Measurements from ENCODE around the gene CCDC17. TPM values are rescaled to one million over a fixed set of nuclear protein-coding genes. Genes with fewer than 3 reads are reported as not detected.

The CCDC17 gene
- total RNA-seq (2014; rRNA removed; shearing (Covaris generic)), result 0.20 and 0.36 TPM in 2 replicates

- DNase-seq (ENCODE audit: low read depth), result no peak
These were observed at the start of gene CCDC17 for GRCh38 chr1:45623972-45624371. Gene CCDC17 (minus strand): TSS chr1:45624054. CDS start chr1:45623909, 145 bp downstream.

DNA sequence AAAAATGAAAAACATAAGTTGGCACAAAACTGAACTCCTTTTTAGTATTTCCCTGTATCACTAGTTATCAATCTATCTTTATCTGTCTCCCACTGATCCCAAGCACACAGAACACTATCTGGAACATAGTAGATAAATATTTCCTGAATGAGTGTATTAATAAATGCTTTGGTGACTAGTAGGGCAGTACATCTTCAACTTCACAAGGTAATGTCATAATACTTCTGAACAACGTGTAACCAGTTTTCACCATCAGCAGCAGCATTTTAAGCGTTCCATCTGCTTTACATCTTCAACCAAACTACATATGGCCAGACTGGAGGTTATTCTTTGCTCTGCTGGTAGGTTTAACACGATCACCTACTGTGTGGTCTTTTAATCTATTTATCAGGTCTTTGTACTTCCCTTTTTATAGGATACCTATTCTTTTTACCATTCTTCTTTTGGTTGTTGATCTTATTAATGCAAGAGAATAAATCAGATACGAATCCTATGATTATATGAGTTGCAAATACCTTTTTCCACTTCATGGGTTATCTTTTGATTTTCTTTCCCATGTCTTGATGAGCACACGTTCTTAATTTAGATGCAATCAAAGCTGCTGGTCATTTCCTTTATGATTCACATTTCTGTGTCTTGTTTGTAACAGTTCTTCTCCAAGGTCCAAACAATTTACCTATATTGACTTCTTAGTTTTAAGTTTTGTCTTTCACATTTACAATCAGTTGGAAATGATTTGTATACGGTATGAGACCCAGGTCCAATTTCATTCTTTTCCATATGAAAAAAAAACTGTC is 46.2 kb upstream of the CCDC17 start:
- DNase-seq (ENCODE audit: low read depth), result no peak

DNA sequence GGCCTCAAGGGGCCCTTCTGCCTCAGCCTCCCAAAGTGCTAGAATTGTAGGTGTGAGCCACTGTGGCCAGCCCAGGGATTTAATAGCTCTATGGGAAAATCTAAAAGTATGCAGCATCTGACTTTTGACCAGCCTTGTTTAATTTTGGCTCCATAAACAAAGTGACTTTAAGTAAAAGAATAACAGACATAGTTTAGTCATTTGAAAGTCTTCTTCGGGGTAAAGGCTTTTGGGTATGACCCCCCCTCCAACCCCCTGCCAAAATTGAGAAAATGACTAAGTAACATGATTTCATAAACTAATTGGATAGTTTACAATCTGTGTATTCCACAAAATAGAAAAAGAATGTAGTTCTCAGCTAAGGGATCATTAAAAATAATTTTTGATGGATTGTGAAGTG is 45.5 kb upstream of the CCDC17 start:
- no peak for DNase-seq (ENCODE audit: low read depth)

GRCh38 chr1:45668526-45668925 is 44.7 kb upstream of the CCDC17 start:
- DNase-seq (ENCODE audit: low read depth), result no peak

GRCh38 chr1:45667321-45668111 is 43.7 kb upstream of the CCDC17 start:
- DNase-seq (ENCODE audit: low read depth), result no peak

GRCh38 chr1:45666836-45667235 is 43.0 kb upstream of the CCDC17 start:
- no peak for DNase-seq (ENCODE audit: low read depth)

GRCh38 chr1:45660336-45660735 is 36.5 kb upstream of the CCDC17 start:
- DNase-seq (ENCODE audit: low read depth), result no peak

DNA sequence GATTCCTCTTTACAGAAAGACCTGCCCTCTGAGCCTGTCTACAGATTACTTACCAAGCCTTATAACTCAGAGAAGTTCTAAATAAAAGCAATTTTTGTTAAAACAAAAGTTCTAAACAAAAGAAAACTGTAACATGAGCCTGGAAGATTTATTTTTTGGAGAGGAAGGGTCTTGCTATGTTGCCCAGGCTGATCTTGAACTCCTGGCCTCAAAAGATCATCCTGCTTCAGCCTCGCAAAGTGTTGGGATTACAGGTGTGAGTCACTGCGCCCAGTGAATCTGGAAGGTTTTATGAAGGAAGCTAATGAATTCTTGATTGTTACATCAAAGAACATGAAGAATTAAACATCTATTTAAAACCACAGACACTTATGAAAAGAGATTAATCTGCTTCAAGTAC is 35.4 kb upstream of the CCDC17 start:
- DNase-seq (ENCODE audit: low read depth), result no peak

- DNase-seq (ENCODE audit: low read depth), result no peak
These were observed 34.3 kb upstream of the CCDC17 start for GRCh38 chr1:45658171-45658570.

- DNase-seq (ENCODE audit: low read depth), result no peak
These were observed 32.8 kb upstream of the CCDC17 start for GRCh38 chr1:45656573-45657226.

DNA sequence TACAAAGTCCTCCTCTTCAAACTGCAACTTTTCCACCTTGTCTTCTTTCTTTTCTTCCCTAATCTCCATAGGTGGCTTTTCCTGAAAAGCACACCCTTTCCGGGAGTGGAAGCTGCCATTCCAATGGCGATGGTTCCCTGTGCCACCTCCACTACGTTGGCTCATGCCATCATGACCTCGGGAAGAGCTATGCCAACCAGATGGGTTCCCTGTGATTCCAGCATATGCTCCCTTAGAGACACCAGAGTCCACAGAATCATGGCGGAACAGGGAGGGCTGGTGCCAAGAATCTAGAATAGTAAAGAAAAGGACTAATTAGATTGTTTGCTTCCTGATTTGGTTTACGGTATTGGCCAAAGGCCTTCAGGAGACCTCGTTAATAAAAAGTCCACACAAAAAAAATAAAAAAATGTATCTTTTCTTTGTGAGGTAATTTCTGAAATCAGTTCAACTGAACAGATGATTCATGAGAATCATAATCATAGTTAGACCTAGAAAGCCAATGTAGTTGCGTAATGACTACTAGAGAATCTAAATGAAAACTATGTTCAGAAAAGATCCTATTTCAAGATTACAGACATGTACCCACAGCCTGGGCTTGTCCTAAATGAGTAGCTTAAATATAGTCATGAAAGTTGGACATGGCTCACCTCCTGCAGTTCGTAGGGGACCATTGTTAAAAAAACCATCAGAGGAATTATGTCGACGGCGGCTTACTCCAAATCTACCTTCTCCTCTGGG is 30.9 kb upstream of the CCDC17 start:
- DNase-seq (ENCODE audit: low read depth), result no peak

DNA sequence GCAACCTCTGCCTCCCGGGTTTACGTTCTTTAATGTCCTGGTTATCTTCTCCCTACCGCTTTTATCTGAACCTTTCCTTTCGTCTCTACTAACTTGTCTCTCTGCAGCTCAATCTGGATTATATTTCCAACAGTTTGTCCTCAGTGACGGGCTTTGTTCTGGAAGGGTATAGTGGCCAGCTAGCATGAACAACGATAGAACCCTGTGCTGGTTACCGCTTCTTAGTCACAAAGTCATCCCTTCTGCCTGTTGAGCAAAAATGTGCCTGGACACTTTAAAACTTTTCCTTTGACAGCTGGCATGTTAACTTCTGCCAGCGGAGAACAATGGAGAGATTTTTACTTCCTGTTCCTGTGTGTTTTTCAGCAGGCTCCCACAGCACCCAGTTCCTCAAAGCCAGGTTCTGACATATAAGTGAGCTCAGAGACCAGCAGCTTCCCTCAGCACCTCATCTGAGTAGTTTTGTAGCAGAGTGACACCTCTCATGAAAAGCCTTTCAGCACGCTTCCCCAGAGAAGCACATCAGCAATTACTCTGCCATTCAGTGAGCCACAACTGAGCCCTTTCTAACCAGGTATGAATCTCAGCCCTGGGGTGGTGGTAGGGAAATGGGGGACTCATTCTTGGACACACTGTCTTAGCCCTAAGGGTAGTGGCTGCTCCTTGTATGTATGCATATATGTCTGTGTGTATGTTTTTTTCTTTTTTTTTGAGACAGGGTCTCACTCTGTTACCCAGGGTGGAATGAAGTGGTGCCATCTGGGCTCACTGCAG is 23.6 kb upstream of the CCDC17 start:
- no peak for DNase-seq (ENCODE audit: low read depth)

DNA sequence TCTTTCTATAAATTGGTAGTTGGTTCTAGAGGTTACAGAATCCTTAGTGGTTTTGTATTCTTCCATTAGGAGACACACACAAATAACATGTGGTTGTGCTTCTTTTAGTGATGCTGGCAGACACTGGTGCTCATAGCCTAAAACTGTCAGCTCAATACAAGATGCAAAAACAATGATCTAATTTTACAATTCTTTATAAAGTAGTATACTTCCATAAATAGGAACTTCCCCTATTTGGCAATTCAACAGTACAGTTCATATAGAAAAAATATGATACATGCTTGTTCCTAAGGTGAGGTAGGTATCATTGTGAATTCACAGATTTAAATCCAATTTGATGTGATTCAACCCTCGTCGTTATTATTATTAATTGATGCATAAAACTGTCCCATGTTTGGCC is 20.8 kb upstream of the CCDC17 start:
- no peak for DNase-seq (ENCODE audit: low read depth)

DNA sequence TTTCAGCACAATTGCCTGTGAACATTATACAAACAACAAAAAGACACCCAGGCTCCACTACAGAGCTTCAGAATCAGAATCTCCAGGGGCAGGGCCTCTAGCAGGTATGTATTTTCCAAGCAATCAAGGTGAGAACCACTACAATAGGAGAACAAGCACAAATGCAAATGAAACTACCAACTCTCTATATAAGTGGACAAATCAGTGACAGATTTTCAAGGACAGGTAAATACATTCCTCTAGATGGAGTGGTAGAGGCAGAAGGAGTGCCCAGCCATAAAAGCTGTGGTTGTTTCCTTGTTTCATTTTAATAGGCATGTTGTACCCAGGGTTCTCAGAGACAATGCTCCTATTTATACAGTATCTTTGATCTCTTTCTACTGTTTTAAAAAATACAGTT is 20.1 kb upstream of the CCDC17 start:
- DNase-seq (ENCODE audit: low read depth), result no peak

DNA sequence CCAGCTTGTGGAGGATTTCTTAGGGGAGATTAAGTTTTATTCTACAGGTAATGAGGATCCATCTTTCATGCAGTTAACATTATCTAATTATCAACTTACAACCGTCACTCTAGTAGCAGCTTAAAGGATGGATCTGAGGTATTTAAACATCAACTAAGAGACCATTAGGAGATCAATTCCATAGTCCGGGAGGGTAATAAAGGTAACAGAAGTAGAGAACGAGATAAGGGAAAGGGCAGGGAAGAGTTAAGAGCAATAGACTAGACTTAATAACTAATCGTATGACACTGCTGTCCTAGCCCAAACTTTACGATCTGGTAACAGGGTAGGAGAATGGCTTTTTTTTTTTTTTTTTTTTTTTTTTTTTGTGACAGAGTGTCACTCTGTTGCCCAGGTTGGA is 19.5 kb upstream of the CCDC17 start:
- DNase-seq (ENCODE audit: low read depth), result no peak

DNA sequence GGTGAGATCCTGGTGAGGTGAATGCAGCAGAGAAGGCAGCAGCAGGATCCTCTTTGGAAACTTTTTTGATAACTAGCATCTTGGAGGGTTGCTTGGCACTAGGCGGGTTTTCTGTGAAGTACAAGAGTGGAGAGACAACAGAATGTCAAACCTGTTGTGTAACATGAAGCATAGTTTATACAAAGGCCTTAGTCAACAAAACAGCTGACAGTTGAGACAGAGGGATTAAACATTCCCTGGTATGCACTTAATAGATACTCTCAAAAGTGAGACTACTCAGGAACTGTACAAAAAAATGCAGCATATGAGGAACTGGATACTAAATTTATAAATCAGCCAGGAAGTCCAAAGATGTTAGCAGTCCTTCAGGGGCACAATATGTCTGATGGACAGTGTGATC is 16.4 kb upstream of the CCDC17 start:
- DNase-seq (ENCODE audit: low read depth), result no peak

GRCh38 chr1:45635211-45635610 is 11.4 kb upstream of the CCDC17 start:
- DNase-seq (ENCODE audit: low read depth), result no peak

DNA sequence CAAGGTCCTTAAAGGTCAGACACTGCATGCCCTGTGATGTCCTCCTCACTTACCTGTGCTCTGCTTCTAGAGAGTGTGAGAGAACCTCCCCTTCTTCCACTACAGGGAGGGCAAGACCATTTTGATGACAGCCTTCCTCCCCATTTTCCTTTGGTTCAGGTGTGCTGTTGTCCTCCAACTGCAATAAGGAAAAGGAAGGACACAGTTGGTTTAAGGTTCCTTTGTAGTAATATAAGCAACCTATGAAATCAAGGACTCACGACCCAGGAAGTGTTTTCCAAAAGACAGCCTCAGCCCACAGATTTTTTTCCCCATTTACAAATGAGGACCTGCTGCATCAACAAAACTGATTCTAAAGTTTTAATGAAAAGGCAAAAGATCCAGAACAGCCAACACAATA is 6.6 kb upstream of the CCDC17 start:
- no peak for DNase-seq (ENCODE audit: low read depth)

- DNase-seq (ENCODE audit: low read depth), result no peak
These were observed 5.2 kb upstream of the CCDC17 start for GRCh38 chr1:45629035-45629434.

GRCh38 chr1:45622524-45623394 is 1.1 kb downstream of the CCDC17 start:
- DNase-seq (ENCODE audit: low read depth), result no peak

Data from RPMI7951 (cell line).